NCI-H2081 treated with DMSO at 0.1 percent for 48 hours (cell line): Measurements from ENCODE around the gene IFITM10.

Source experiments
- DNase-seq: peaks from one replicate; lab custom pipeline; 2025; lab: John Stamatoyannopoulos, UW

The IFITM10 gene

GRCh38 chr11:1762537-1763302, 12.3 kb upstream of the IFITM10 start:
- DNase-seq = no peak

GRCh38 chr11:1761857-1762536, 11.6 kb upstream of the IFITM10 start:
- no peak for DNase-seq

- no peak for DNase-seq
Measured at GRCh38 chr11:1761110-1761856, 10.9 kb upstream of the IFITM10 start.

- no peak for DNase-seq
Measured at GRCh38 chr11:1760351-1761109, 10.1 kb upstream of the IFITM10 start.

GRCh38 chr11:1759851-1760220, 9.4 kb upstream of the IFITM10 start:
- no peak for DNase-seq

- DNase-seq = no peak
Measured at GRCh38 chr11:1759151-1759850, 8.9 kb upstream of the IFITM10 start.

- no peak for DNase-seq
Measured at GRCh38 chr11:1758611-1759150, 8.3 kb upstream of the IFITM10 start.

GRCh38 chr11:1757861-1758610, 7.6 kb upstream of the IFITM10 start:
- DNase-seq = no peak

- DNase-seq = no peak
Measured at GRCh38 chr11:1756791-1757771, 6.7 kb upstream of the IFITM10 start.

- DNase-seq = no peak
Measured at GRCh38 chr11:1755692-1756561, 5.5 kb upstream of the IFITM10 start.

- DNase-seq = no peak
Measured at GRCh38 chr11:1755344-1755691, 4.9 kb upstream of the IFITM10 start.

- DNase-seq = no peak
Measured at GRCh38 chr11:1754376-1755150, 4.2 kb upstream of the IFITM10 start.

GRCh38 chr11:1753929-1754305, 3.5 kb upstream of the IFITM10 start:
- no peak for DNase-seq

GRCh38 chr11:1753229-1753928, 3.0 kb upstream of the IFITM10 start:
- DNase-seq = no peak

- no peak for DNase-seq
Measured at GRCh38 chr11:1752907-1753228, 2.5 kb upstream of the IFITM10 start.

GRCh38 chr11:1751999-1752906, 1.9 kb upstream of the IFITM10 start:
- DNase-seq = no peak
